Measurements from ENCODE around the gene RNF220.

The RNF220 gene

GRCh38 chr1:44503625-44504024, 98.6 kb downstream of the RNF220 start:
- no peaks in the 10 kb centered on the region for H3K4me1 ChIP-seq (ENCODE audit: insufficient read depth, low read length, poor library complexity, severe bottlenecking)
- no peaks in the 10 kb centered on the region for H4K20me1 ChIP-seq (ENCODE audit: insufficient read depth, low read length, poor library complexity, severe bottlenecking)
- H3K9me2 ChIP-seq (replicated peaks; ENCODE audit: low read depth, low read length): no peaks in the 10 kb centered on the region
- H3K36me3 ChIP-seq (ENCODE audit: insufficient read depth, low read length): peaks cover 9% of the 10 kb centered on the region; the same call in 1 of the 2 replicates
- H3K9ac ChIP-seq (ENCODE audit: low read depth, low read length, poor library complexity, severe bottlenecking): no peak overlapping the region
- no peaks in the 10 kb centered on the region for H3K27me3 ChIP-seq (ENCODE audit: insufficient read depth, low read length, poor library complexity, severe bottlenecking)
- no peak overlapping the region for H3K4me2 ChIP-seq (ENCODE audit: low read depth, low read length, poor library complexity, severe bottlenecking)
- TF ChIP-seq EZH2phosphoT487 (IDR thresholded peaks at IDR 0.05; ENCODE audit: borderline replicate concordance) (no peak), CTCF (conservative IDR thresholded peaks at IDR 0.05; ENCODE audit: low read length) (no peak)
- H3K79me2 ChIP-seq (ENCODE audit: insufficient read depth, low read length): peaks cover 8% of the 10 kb centered on the region; the same call in 1 of the 2 replicates
- H2AFZ ChIP-seq (ENCODE audit: low read length): no peak overlapping the region
- no peak overlapping the region for H3K4me3 ChIP-seq (ENCODE audit: low read length, poor library complexity, severe bottlenecking)
- no peaks in the 10 kb centered on the region for H3K9me3 ChIP-seq (ENCODE audit: insufficient read depth, low read depth, low read length)
- H3F3A ChIP-seq (ENCODE audit: low read depth): no peaks in the 10 kb centered on the region

- Histone ChIP-seq H3K9me2 (replicated peaks; ENCODE audit: low read depth, low read length) (no peaks in the 10 kb centered on the region), H4K20me1 (ENCODE audit: insufficient read depth, low read length, poor library complexity, severe bottlenecking) (no peaks in the 10 kb centered on the region), H2AFZ (ENCODE audit: low read length) (no peak overlapping the region), H3K4me3 (ENCODE audit: low read length, poor library complexity, severe bottlenecking) (no peak overlapping the region), H3F3A (ENCODE audit: low read depth) (no peaks in the 10 kb centered on the region), H3K9me3 (ENCODE audit: insufficient read depth, low read depth, low read length) (no peaks in the 10 kb centered on the region), H3K4me1 (ENCODE audit: insufficient read depth, low read length, poor library complexity, severe bottlenecking) (peaks cover 7% of the 10 kb centered on the region), H3K36me3 (ENCODE audit: insufficient read depth, low read length) (peaks cover 7% of the 10 kb centered on the region; the same call in 1 of the 2 replicates), H3K4me2 (ENCODE audit: low read depth, low read length, poor library complexity, severe bottlenecking) (no peak overlapping the region), H3K27me3 (ENCODE audit: insufficient read depth, low read length, poor library complexity, severe bottlenecking) (no peaks in the 10 kb centered on the region), H3K79me2 (ENCODE audit: insufficient read depth, low read length) (peaks cover 12% of the 10 kb centered on the region; the same call in 1 of the 2 replicates), H3K9ac (ENCODE audit: low read depth, low read length, poor library complexity, severe bottlenecking) (no peak overlapping the region)
- TF ChIP-seq EZH2phosphoT487 (IDR thresholded peaks at IDR 0.05; ENCODE audit: borderline replicate concordance) (no peak), CTCF (conservative IDR thresholded peaks at IDR 0.05; ENCODE audit: low read length) (no peak)
Measured at GRCh38 chr1:44505210-44505993, 100.3 kb downstream of the RNF220 start.

GRCh38 chr1:44507490-44508396, 102.7 kb downstream of the RNF220 start:
- Histone ChIP-seq H3K9me3 (ENCODE audit: insufficient read depth, low read depth, low read length) (no peaks in the 10 kb centered on the region), H3K4me2 (ENCODE audit: low read depth, low read length, poor library complexity, severe bottlenecking) (no peak overlapping the region), H3K79me2 (ENCODE audit: insufficient read depth, low read length) (peaks cover 12% of the 10 kb centered on the region; the same call in 1 of the 2 replicates), H3K36me3 (ENCODE audit: insufficient read depth, low read length) (peaks cover 9% of the 10 kb centered on the region; the same call in 1 of the 2 replicates), H3K4me3 (ENCODE audit: low read length, poor library complexity, severe bottlenecking) (no peak overlapping the region), H3K27me3 (ENCODE audit: insufficient read depth, low read length, poor library complexity, severe bottlenecking) (no peaks in the 10 kb centered on the region), H3K9ac (ENCODE audit: low read depth, low read length, poor library complexity, severe bottlenecking) (no peak overlapping the region), H3K4me1 (ENCODE audit: insufficient read depth, low read length, poor library complexity, severe bottlenecking) (peaks cover 15% of the 10 kb centered on the region), H3K9me2 (replicated peaks; ENCODE audit: low read depth, low read length) (no peaks in the 10 kb centered on the region), H4K20me1 (ENCODE audit: insufficient read depth, low read length, poor library complexity, severe bottlenecking) (no peaks in the 10 kb centered on the region), H3F3A (ENCODE audit: low read depth) (peaks cover 5% of the 10 kb centered on the region; the same call in 1 of the 2 replicates), H2AFZ (ENCODE audit: low read length) (no peak overlapping the region)
- TF ChIP-seq EZH2phosphoT487 (IDR thresholded peaks at IDR 0.05; ENCODE audit: borderline replicate concordance): no peak
- no peak for TF ChIP-seq CTCF (conservative IDR thresholded peaks at IDR 0.05; ENCODE audit: low read length)
